Measurements from ENCODE around the gene CAMK2G. TPM values are rescaled to one million over a fixed set of nuclear protein-coding genes. Genes with fewer than 3 reads are reported as not detected.

The CAMK2G gene
- polyA plus RNA-seq, 1 of the 3 experiments (the other 2 are of a cell fraction): 41.4 TPM

DNA sequence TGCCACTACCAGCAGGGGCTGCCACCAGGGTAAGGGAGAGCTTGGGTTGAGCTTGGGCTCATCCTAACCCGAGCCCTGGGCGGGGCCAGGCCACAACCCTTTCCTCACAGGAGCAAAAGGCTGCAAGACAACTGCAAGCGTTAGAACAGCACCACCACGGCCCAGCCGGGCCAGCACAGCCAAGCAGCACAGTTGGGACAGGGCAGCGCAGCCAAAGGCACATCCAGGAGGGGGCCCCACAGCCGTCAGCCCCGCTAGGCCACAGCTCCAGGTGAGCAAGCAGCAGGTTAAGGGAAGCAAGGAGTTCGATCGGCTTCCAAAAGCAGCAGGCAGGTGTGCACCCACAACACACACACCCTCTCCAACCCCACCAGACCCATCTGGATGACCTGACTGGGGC lies 56.0 kb downstream of the CAMK2G start:
- Histone ChIP-seq H3K4me1 (ENCODE audit: control insufficient read depth in 1 of 2, insufficient read depth in 2 of 2, low read depth in 1 of 2, low read length in 1 of 2) (peaks cover 0 to 5% of the 10 kb centered on the region in 2 experiments; a peak in 2 of 4 replicates), H3K36me3 (replicated peaks in 1 of 2; ENCODE audit: control insufficient read depth in 1 of 2, insufficient read depth in 2 of 2, low read length in 1 of 2) (peaks cover 12 to 34% of the 10 kb centered on the region in 2 experiments), H4K20me1 (ENCODE audit: insufficient read depth) (no peaks in the 10 kb centered on the region), H3K27ac (ENCODE audit: low read depth in 2 of 2, low read length in 1 of 2) (no peak overlapping the region), H3K9me3 (no peaks in the 10 kb centered on the region), H3K4me3 (ENCODE audit: low read depth in 2 of 2, low read length in 1 of 2) (no peak overlapping the region), H3K9me2 (no peaks in the 10 kb centered on the region), H3K27me3 (ENCODE audit: insufficient read depth) (no peaks in the 10 kb centered on the region), H3K79me2 (ENCODE audit: insufficient read depth) (no peaks in the 10 kb centered on the region), H2AFZ (ENCODE audit: low read depth) (no peak overlapping the region), H3K9ac (no peak overlapping the region), H3F3A (replicated peaks; ENCODE audit: insufficient read depth) (peaks cover 26% of the 10 kb centered on the region), H3K4me2 (no peak overlapping the region)
- POLR2A ChIA-PET: no interaction called here
- DNase-seq: no peak
- CTCF ChIA-PET: interaction anchor here (0.9 to 1.8 kb wide), 6 partner anchors 9 to 263 kb away, joined by 3 to 7 read pairs (median 4); no protein-coding TSS in a partner anchor
- TF ChIP-seq JUND (IDR thresholded peaks at IDR 0.05) (no peak), EP300 (IDR thresholded peaks at IDR 0.05; ENCODE audit: borderline replicate concordance in 1 of 2, low read depth in 1 of 2, low read length in 1 of 2) (no peak), RCOR1 (IDR thresholded peaks at IDR 0.05; ENCODE audit: low read length) (no peak), ELF1 (IDR thresholded peaks at IDR 0.05) (no peak), NRF1 (IDR thresholded peaks at IDR 0.05; ENCODE audit: low read depth, low read length) (no peak), CHD2 (IDR thresholded peaks at IDR 0.05; ENCODE audit: low read length, partially characterized antibody) (no peak), TEAD4 (IDR thresholded peaks at IDR 0.05; ENCODE audit: borderline replicate concordance, insufficient read depth) (no peak), RFX5 (IDR thresholded peaks at IDR 0.05; ENCODE audit: low read length) (no peak), SMC3 (IDR thresholded peaks at IDR 0.05; ENCODE audit: low read depth, low read length) (no peak), NFIC (IDR thresholded peaks at IDR 0.05; ENCODE audit: borderline replicate concordance) (no peak), GATA2 (CRISPR knock-in tag; IDR thresholded peaks at IDR 0.05) (no peak), POLR2AphosphoS5 (IDR thresholded peaks at IDR 0.05; ENCODE audit: low read depth, low read length) (no peak), FOXM1 (IDR thresholded peaks at IDR 0.05; ENCODE audit: low read depth) (no peak), YY1 (IDR thresholded peaks at IDR 0.05; ENCODE audit: low read depth) (no peak), MXI1 (IDR thresholded peaks at IDR 0.05; ENCODE audit: low read depth, low read length) (no peak), RAD21 (IDR thresholded peaks at IDR 0.05; ENCODE audit: low read length) (no peak)
- TF ChIP-seq, protein P1, sequence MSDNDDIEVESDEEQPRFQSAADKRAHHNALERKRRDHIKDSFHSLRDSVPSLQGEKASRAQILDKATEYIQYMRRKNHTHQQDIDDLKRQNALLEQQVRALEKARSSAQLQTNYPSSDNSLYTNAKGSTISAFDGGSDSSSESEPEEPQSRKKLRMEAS (IDR thresholded peaks at IDR 0.05; ENCODE audit: low read depth): no peak
- TF ChIP-seq, protein P2, sequence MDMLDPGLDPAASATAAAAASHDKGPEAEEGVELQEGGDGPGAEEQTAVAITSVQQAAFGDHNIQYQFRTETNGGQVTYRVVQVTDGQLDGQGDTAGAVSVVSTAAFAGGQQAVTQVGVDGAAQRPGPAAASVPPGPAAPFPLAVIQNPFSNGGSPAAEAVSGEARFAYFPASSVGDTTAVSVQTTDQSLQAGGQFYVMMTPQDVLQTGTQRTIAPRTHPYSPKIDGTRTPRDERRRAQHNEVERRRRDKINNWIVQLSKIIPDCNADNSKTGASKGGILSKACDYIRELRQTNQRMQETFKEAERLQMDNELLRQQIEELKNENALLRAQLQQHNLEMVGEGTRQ (IDR thresholded peaks at IDR 0.05; ENCODE audit: borderline replicate concordance, low read depth, low read length): no peak
- TF ChIP-seq, protein P3, sequence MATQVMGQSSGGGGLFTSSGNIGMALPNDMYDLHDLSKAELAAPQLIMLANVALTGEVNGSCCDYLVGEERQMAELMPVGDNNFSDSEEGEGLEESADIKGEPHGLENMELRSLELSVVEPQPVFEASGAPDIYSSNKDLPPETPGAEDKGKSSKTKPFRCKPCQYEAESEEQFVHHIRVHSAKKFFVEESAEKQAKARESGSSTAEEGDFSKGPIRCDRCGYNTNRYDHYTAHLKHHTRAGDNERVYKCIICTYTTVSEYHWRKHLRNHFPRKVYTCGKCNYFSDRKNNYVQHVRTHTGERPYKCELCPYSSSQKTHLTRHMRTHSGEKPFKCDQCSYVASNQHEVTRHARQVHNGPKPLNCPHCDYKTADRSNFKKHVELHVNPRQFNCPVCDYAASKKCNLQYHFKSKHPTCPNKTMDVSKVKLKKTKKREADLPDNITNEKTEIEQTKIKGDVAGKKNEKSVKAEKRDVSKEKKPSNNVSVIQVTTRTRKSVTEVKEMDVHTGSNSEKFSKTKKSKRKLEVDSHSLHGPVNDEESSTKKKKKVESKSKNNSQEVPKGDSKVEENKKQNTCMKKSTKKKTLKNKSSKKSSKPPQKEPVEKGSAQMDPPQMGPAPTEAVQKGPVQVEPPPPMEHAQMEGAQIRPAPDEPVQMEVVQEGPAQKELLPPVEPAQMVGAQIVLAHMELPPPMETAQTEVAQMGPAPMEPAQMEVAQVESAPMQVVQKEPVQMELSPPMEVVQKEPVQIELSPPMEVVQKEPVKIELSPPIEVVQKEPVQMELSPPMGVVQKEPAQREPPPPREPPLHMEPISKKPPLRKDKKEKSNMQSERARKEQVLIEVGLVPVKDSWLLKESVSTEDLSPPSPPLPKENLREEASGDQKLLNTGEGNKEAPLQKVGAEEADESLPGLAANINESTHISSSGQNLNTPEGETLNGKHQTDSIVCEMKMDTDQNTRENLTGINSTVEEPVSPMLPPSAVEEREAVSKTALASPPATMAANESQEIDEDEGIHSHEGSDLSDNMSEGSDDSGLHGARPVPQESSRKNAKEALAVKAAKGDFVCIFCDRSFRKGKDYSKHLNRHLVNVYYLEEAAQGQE (IDR thresholded peaks at IDR 0.05; ENCODE audit: low read depth, low read length): no peak
- TF ChIP-seq, protein P4, sequence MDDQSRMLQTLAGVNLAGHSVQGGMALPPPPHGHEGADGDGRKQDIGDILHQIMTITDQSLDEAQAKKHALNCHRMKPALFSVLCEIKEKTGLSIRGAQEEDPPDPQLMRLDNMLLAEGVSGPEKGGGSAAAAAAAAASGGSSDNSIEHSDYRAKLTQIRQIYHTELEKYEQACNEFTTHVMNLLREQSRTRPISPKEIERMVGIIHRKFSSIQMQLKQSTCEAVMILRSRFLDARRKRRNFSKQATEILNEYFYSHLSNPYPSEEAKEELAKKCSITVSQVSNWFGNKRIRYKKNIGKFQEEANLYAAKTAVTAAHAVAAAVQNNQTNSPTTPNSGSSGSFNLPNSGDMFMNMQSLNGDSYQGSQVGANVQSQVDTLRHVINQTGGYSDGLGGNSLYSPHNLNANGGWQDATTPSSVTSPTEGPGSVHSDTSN (IDR thresholded peaks at IDR 0.05): no peak
- WGBS (ENCODE audit: low lambda C conversion rate): 100% methylated on average over 9 of the region's 10 CpGs
